UCSD-AML1 (cell line): Measurements from ENCODE around the gene RNF113A.
"Not testable (repeated sequence)": the region's sequence is repeated elsewhere in the genome, so short reads cannot be mapped to it uniquely, and the experiment has no call there.

Experiments
- DNase-seq: peaks from one replicate; lab custom pipeline; 2025; ENCODE audit not compliant: unreplicated experiment; lab: John Stamatoyannopoulos, UW

RNF113A gene

DNA sequence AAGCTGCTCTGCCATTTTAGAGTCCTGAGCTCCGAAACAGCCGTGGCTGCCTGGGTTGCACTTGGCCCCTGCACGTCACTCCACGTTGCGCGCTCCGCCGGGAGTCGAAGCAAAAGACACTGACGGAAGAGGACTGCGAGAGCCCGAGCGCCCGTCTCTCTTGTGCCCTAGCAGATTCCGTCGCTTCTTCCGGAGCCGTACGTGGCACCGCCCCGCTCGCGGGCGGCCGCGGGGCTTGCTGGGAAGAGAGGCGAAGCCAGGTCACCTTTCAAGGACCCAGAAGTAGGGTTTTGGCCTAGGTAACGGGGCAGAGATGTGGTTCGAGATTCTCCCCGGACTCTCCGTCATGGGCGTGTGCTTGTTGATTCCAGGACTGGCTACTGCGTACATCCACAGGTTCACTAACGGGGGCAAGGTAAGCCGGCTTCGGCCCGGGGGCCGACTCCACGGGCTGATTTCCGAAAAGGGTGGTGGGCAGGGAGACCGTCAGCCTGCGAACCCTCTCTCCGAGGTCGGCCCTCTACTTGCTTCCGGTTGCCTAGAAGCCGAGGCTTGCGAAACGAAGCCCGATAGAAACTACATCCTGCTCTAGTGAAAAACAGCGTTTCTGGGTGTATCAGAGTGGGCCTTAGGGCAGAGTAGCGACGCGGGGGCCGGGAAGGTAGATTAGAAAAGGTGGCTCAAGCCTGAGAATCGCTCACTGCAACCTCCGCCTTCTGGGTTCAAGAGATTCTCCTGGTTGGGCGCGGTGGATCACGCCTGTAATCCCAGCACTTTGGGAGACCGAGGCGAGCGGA is at the start of gene RNF113A, which contains the start of gene NDUFA1:
Gene RNF113A (minus strand): TSS at position 135 of the 797 bp plus-strand sequence. CDS start 120 bp downstream, at position 15.
Gene NDUFA1 (plus strand): TSS at position 234 of the 797 bp plus-strand sequence. CDS start 80 bp downstream, at position 314.
- DNase-seq, result peak; percentile 87

DNA sequence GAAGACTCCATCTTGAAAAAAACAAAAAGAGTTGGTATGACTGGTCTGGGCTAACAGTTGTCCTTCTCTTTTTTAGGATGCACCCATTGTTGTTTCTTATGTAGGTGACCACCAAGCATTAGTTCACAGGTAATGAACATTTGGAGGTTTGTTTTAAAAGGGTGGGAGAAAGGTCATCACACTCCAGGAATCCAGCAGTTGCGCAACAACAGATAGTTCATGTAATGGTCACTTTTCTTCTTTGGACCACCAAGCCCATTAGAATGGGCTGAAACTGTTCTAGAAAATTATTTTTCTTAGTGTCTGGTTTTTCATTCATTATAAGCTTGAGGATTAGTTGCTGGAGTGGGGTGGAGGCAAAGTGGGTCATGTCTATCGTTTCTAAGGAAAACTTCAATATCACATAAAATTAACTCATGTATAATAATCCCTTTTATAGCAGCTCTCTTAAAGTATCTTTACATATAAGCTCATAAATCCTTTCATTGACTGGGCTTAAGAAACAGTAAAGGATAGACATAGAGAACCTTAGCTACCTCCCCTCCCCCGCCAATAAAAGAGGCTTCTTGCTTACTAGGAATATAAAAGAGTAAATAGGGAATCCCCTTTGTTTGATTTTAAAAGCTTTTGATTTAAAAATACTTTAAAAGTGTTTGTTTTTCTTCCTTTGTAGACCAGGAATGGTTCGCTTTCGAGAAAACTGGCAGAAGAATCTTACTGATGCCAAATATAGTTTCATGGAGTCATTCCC is 48.5 kb upstream of the RNF113A start:
- DNase-seq, result no peak

DNA sequence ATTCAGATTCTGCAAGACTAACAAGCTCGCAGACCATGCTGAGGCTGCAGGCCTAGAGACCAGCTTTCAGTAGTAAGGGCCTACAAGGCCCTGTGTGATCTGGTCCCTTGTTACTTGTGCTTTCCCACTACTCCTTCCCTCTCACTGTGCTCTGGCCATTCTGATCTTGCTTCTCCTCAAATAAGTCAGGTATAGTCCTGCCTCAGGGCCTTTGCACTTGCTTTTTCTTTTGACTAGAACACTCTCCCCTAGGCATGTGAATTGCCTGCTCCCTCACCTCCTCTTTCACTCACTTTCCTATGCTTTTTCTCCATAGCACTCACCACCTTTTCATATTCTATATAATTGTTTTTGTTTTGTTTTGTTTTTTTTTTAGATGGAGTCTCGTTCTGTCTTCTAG is 46.3 kb upstream of the RNF113A start:
- no peak for DNase-seq

DNA sequence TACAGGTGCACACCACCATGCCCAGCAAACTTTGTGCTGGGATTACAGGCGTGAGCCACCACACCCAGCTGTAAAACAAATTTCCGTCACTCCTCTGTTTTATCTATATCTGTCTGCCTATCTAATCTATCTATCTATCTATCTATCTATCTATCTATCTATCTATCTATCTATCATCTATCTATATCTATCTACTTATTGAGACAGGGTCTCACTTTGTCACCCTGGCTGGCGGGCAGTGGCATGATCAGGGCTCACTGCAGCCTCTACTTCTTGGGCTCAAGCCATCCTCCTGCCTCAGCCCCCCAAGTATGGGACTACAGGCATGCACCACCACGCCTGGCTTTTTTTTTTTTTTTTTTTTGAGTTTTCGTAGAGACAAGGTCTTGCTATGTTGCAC is 44.8 kb upstream of the RNF113A start:
- no peak for DNase-seq

DNA sequence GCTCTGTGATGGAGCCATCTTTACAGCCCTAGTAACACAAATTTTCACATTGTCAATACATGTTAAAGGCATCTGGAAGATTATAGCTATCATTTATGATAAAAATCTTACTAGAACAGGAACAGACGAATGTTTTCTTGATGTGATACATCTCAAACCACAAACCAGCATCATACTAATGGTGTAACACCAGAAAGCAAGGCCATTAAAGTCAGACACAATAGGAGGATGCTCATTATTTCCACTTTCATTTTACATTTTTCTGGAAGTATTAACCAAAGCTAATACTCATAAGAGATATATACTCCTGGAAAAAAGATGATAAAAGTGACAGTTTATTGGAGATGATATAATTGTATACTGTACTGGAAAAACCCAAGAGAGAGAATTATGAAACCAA is 29.4 kb upstream of the RNF113A start:
- no peak for DNase-seq

DNA sequence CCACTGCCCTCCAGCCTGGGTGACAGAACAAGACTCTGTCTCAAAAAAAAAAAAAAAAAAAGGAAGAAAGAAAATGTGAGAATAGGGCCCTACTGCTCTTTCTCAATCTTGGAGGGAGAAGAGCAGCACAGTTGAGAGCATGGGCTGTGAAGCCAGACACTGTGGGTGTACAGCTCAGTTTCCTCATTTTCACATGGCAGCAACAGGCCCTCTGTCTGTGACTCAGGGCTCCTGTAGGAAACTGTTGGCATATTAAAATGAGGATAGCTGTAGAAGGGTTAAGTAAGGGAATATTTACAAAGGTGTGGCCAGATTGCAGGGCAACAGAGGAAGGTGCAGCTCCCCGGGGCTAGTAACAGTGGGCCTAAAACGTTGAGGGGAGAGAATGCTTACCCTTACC is 27.6 kb upstream of the RNF113A start:
- no peak for DNase-seq

DNA sequence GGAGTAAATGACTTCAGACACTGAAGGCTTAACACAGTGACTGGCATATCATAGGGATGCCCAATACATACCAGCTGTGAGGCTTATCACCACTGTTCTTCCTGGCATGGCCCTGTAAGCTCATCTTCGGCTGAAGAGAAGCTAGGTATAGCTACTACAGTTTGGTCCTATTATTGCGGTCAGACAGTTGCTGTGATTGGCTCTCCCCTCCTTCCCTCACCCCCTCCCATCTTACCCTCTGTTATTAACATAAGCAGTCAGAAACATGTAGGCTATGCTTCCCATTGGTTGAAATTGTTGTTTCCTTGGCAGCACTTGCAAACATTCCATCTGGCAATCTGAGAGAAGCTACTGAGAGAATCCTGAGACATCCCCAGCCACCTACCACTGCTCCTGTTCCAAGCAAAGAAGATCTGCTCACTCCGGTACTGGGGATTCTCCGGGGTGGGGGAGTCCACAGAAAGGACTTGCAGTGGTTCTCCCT is 24.4 kb upstream of the RNF113A start, which contains the start of gene AKAP14:
Gene AKAP14 (plus strand): TSS at position 51 of the 484 bp plus-strand sequence. CDS start 7,331 bp downstream, outside the sequence.
- no peak for DNase-seq

DNA sequence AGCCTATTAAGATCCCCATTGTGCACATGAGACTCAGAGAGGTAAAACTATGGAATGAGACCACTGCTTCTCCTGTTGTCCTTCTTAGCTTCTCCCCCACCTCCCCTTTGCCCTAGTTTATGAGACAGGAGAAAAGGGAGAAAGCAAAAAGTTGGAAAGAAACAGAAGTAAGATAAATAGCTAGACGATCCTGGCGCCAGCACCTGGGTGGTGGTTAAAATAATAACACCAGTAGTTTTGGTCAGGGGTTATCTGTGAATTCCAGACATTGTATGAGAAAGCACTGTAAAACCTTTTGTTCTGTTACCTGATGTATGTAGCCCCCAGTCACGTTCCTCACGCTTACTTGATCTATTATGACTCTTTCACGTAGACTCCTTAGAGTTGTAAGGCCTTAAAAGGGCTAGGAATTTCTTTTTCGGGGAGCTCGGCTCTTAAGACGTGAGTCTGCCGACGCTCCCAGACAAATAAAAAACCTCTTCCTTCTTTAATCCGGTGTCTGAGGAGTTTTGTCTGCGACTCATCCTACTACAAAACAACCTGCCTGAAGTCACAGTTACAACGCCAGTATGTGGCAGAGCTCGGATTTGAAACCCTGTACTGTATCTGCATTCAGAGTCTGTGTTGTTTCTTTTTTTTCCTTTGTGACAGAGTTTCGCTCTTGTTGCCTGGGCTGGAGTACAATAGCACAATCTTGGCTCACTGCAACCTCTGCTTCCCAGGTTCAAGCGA is 20.6 kb upstream of the RNF113A start:
- DNase-seq, result not testable (repeated sequence)

DNA sequence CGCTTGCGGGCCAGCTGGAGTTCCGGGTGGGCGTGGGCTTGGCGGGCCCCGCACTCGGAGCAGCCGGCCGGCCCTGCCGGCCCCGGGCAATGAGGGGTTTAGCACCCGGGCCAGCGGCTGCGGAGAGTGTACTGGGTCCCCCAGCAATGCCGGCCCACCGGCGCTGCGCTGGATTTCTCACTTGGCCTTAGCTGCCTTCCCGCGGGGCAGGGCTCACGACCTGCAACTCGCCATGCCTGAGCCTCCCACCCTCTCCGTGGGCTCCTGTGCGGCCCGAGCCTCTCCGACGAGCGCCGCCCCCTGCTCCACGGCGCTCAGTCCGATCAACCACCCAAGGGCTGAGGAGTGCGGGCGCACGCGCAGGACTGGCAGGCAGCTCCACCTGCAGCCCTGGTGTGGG is 19.1 kb upstream of the RNF113A start:
- not testable (repeated sequence) for DNase-seq

DNA sequence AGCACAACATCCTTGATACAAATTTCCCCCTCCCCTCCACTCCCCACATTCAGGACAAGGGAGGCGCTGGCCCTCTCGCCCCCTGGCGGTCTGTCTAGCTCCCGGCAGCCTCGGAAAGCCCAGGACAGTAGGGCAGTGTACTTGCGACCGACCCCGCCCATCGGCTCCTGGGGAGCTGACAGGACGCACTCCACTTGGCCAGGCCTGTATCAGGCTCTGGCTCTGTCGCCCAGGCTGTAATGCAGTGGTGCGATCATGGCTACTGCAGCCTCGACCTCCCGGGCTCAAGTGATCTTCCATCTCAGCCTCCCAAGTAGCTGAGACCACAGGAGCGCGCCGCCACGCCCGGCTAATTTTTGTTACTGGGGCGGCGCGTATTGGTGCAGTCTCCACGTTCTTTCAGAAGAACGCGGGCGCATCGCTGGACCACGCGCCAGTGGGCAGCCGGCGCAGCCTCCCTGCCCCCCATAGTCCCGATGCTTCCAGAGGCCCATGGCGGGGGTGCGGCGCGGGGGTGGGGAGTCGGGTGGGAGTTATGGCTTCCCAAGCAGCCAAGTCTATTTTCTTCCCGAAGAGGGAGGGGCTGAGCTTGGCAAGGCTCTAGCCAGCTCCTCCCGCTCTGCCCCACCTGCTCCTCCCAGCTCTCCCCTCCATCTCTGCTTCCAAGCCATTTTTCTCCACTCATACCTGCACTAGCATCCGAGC is 16.3 kb upstream of the RNF113A start:
- DNase-seq, result peak; percentile 60

DNA sequence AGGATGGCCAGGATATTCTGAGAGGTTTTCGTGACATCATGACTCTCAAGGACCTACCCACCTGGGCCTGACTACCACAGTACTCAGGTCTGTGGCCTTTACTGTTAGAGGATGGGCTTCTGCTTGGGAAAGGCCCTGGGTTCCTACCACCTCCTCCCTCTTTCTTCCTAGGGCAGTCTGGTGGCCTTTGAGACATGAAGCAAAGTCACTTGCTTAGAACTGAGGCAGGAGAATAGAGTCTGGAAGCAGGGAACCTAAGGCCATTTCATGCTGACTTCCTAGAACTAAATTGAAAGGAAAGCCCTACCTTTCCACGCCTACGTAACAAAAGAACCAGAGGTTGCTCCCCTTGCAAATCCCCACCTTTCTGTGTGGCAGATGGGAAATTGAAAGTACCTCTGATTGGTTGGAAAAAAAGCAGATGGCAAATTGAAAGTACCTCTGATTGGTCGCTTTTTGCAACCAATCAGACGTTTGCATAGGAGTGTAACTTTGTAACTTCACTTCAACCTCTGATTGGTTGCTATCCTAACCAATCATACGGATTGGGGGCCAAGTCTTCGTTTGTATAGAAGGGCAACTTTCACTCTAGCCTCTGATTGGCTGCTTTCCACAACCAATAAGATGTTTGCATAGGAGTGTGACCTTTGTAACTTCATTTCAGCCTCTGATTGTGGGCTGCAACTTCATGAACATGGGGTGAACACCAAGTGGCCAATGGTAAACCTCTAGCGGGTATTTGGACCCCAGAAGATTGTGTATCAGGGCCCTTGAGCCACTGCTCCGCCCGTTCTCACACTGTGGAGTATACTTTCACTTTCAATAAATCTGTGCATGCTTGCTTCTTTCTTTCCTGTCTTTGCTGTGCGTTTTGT is 14.3 kb upstream of the RNF113A start:
- no peak for DNase-seq

DNA sequence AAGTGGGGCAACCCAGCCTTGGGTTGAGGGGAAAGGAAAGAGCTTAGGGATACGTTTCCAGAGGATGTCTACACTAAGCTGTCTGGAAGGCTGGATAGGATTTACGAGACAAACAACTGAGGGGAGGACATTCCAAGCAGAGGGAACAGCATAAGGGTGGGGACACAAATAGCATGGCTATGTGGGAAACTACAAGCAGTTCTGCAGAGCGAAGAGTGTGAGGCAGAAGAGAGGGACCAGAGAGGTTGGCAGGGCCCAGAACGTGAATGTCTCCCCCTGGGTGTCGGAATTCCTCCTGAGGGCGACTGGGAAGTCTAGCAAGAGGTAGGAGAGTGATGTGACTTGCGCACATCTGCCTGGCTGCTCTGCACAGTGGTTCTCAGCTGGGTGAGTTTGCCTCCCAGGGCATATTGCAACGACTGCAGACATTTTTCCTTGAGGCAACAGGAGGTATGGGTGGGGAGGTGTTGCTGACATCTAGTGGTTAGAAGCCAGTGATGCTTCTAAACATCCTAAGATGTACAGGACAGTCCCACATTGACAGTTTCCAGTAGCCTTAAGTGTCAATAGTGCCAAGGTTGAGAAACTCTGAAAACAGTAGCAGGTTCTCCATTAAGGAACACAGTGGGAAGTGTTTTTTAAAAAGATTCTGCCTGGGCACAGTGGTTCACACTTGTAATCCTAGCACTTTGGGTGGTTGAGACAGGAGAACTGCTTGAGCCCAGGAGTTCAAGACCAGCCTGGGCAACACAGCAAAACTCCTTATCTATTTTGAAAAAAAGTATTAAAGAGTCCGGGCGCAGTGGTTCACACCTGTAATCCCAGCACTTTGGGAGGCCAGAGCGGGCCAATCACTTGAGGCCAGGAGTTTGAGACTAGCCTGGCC is 9.3 kb upstream of the RNF113A start:
- DNase-seq, result peak; percentile 18

DNA sequence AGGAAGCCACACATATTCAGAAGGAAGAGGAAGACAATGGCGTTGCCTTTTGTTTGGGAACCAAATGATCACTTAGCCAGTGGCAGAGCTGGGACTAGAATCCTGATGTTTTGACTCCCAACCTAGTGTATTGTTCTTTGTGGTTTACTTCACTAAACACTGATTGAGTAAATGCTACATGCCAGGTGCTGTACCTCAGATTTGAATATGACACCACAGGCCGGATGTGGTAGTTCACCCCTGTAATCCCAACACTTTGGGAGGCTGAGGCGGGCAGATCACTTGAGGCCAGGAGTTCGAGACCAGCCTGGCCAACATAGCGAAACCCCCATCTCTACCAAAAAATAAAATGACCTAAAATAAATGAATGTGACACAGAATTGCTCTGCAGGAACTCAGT is 8.5 kb upstream of the RNF113A start:
- DNase-seq, result no peak

DNA sequence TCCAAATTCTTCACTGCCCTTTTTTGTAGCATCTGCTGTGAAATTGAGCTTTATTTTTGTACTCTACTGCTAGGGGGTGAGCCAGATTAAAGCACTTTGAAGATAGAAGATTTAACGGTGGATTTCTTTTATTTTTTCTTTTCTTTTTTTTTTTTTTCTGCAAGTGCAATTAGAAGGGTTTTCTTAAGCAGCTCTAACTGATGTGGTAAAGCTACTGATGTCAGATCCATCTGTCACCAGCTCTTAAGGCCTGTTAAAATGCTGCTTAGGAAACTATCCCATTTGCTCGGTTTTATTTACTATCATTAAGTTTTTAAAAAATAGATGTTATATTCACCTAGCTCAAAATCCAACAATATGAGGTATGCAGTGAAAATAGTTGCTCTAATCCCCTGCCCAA is 7.2 kb upstream of the RNF113A start:
- DNase-seq, result no peak

DNA sequence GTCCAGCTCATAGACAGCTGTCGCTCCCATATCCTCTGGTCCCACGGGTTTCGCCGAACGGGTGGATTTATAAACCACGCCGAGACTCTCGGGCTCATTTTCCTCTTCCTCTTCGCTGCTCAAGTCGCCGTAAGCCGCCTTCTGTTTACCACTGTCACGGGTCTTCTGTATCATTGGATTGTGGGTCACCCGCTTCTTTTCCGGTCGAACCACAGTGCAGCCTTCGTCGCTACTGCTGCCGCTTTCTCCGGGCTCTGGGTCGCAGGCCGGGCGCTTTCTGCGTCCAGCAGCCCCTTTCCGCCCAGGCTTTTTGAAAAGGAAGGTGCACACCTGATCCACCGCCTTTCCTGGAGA is 311 bp downstream of the RNF113A start:
- DNase-seq, result no peak

DNA sequence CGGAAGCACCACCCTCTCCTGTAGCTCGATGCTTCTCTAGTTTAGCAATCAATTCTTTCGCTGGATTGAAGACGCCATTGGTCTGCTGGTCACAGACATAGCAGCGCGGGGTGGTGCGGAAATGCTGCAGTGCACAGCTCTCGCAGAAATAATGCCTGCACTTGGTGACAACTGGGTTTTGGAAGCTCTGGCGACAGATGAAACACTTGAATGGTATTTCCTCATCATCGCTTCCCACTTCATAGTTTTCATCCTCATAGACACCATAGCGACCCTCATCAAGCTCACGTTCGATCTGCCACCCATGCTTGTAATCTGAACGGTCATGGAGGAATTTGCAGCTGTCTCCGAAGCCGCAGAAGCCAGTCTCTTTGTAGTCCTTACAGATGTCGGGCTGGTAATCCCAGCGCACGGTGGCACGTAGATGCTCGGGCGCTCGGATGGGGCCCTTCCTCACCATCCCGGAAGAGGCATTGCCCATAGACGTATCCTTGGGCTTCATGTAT is 854 bp downstream of the RNF113A start:
- DNase-seq, result peak; percentile 32

DNA sequence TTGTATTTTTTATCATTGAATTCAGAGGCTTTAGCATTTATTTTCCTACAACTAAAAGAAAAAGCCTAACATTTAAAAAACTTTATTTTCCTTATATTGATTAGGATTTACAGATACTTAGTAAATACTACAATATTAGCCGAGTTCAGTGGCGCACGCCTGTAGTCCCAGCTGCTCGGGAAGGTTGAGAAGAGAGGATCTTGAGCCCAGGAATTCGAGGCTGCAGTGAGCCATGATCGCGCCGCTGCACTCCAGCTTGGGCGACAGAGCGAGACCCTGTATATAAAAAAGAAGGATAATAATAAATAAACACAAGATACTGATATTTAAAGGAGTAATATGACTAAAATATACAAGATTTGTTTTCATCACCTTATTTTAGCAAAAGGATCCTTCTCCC is 18.1 kb downstream of the RNF113A start:
- no peak for DNase-seq
